Smooth muscle cell of the brain vasculature (primary cell): Measurements from ENCODE around the gene MICAL2.

ENCODE experiments used
- DNase-seq: peaks from one replicate; pipeline ENCODE4 v3.0.0-alpha.2; 2012; ENCODE audit warnings: low read depth, low spot score

Gene MICAL2

DNA sequence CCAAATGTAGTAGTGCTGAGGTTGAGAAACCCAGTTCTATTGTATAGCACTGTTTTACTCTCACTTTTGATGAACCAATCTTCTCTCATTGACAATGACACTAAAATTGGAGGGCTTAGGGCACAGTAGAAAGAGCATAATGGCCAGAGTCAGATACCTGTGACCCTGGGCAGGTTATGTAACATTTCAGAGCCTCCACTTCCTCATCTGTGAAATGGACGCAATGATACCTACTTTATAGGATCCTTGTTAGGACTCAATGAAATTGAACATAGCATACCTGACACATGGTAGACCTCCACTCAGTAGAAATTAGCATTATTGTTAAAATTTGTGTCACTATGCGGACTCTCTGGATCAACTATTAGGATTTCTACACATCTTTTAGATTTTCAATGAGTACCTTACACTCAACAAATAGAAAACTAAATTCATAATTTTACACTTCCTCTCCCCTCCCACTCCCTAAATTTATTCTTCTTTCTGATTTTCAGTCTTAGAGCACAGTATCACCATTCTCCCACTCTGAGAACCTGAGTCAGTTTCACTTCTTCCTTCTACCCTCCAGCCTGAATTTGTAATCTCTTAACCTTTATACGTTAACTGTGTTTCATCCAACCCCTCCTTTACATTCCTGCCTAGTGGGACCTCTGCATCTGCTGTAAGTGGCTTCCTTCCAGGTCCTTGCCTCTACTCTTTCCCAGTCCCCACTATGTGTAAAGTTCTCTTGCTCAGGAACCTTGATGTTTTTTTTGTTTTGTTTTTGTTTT is 78.3 kb downstream of the MICAL2 start:
- no peak for DNase-seq

DNA sequence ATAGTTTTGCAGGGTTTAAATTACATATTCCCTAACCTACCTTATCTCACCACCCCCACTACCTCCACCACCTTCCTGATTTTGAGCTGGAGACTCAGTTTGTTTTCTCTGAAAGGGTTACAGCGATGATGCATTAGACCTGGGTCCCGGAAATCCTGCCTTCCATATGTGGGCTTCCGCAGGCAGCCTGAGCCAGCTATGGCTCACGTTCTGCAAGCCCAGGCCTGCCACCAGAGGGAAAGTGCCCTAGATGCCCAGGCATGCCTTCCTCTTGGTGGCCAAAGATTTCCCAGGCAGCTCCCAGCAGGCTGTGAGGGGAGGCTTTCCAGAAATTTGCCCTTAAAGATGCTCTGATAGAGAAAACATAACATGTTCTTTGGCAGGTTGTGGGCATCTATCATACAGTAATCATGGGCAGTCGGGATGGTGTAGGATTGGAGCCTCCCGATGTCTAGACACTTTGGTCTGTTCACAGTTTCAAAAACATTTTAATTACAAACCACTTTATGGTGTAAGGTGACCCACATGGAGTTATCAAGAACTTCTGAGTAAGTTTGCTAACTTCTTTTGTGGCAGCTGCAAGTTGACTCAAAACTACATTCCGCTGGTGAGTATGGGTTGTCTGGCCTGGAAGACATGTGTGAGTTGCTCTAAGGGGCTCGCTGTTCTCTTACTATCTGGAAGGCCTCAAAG is 79.3 kb downstream of the MICAL2 start:
- no peak for DNase-seq

DNA sequence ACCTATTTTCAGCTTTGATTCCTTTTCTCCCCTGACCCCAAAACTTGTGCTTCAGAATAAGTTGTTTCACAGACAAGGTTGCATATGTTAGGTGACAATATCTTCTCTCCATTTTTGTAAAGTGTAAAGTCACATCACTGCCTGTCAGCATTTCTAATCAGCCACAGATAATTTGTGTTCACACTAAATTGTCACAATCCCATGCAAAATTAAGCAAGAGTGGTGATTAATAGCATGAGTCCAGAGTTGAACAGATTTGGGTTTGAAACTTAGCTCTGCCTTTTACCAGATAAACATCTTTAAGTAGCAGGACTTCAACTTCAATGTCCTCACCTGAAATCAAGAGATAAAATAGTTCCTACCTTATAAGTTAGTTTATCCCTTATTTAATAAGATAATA is 80.1 kb downstream of the MICAL2 start:
- DNase-seq, result no peak

DNA sequence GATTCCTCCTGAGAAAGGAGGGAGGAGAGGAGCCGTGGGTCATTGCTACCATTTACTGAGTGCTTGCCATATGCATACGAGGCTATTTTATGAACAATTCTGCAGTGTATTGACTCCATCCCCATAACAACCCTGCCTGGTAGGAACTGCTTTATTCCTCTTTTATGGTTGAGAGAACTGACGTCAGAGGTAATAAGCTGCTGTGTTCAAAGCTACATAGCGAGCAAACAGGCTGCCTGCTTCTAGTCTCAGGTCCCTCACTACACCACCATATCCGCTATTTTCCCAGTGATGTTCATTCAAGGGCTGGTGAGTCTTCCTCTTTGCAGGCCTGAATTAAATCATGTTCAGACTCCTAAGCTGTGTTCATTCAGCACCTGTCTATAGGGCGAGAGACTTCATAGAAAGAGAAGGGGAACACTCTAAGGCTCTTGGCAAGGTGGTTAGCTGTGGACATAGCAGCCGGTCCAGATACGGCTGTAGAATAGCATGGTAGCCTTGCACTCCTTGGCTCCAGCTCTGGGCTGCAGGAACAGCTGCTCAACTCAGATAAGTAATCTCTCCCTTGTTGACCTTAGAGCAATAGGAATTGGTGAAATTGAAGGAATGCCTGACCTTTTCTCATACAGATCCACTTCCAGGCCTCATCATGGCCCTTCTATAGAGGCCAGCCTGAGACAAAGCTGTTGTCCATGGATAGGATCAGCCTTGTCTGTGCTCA is 82.6 kb downstream of the MICAL2 start:
- no peak for DNase-seq

DNA sequence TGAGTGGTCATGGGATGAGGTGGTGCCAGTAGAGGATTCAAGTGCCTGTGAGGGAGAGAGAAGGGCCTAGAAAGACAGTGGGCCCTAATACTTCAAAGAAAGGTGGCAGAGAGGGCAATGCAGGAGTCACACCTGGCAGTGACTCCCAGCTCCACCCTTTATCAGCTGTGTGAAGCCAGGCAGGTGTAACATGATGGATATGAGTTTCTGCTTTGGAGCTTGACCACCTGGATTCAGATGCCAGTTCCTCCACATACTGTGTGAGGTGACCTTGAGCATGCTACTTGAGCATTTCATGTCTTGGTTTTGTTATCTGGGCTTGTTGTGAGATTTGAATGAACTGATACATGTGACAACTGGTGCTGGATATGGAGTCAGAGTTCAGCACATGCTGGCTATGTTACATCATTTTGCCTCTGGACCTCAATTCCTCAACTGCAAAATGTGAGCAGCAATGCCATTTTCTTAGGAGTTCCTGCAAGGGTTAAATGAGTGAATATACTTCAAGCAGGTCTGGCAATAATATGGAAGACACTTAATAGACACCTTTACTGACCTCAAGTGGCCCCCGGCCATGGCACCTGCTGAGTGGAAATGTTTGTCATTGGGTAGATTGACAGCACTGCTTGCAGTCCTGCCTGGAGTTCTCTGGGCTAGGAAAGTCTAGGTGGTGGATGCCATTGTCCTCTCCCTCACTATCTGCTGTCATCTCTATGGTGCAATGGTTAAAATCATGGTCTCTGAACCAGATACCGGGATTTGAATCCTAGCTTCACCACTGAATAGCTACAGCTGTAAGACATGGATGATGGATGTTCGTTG is 83.3 kb downstream of the MICAL2 start:
- no peak for DNase-seq

DNA sequence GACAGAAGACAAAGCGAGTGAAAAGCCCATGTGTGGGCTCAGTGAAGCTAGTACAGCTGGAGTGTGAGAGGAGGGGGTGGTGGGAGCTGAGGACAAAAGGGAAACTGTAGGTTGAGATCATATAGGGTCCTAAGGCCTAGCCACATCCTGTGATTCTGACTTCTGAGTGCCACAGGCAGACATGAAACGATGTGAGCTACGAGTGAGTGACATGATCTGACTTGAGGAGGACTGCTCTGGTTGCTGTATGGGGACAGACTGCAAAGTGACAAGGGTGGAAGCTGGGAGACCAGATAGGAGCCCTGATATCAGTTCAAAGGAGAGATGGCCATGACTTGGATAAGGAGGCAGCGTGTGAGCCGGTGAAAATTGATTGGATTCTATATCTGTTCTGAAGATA is 85.4 kb downstream of the MICAL2 start:
- DNase-seq, result no peak

DNA sequence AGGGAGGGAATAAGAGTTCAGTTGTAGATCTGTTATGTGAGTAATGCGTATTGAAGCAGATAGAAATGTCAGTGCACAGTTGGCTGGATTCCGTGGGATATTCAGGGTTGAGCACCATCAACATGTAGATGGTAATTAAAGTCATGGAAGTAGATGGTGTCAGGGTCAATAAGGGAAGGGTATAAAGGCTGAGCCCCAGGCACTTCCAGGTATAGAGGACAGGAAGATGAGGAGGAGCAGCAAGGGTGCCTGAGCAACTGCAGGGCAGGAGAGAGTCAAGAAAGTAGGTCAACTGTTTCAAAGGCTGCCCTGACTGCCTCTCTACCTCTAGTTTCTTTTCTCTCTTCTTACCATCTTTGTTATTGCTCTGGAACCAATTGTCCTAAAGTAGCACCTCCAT is 85.9 kb downstream of the MICAL2 start:
- no peak for DNase-seq

DNA sequence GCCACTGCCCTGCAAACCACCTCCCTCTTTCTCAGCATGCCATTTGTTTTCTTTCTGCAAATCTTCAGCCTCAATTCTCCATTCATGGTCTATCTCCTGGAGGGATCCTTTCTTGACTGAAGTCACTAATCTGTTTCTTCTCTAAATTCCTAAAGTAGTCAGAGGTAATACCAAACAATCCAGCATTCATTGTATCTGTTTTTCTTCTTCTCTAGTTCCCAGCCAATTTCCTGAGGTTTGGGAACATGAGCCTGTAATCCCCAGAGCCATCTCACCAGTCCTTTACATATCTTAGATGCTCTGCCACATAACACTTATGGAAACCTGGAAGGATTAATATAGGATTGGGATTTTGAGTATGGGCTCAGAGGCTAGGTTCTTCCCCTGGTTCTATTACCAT is 86.5 kb downstream of the MICAL2 start:
- no peak for DNase-seq

DNA sequence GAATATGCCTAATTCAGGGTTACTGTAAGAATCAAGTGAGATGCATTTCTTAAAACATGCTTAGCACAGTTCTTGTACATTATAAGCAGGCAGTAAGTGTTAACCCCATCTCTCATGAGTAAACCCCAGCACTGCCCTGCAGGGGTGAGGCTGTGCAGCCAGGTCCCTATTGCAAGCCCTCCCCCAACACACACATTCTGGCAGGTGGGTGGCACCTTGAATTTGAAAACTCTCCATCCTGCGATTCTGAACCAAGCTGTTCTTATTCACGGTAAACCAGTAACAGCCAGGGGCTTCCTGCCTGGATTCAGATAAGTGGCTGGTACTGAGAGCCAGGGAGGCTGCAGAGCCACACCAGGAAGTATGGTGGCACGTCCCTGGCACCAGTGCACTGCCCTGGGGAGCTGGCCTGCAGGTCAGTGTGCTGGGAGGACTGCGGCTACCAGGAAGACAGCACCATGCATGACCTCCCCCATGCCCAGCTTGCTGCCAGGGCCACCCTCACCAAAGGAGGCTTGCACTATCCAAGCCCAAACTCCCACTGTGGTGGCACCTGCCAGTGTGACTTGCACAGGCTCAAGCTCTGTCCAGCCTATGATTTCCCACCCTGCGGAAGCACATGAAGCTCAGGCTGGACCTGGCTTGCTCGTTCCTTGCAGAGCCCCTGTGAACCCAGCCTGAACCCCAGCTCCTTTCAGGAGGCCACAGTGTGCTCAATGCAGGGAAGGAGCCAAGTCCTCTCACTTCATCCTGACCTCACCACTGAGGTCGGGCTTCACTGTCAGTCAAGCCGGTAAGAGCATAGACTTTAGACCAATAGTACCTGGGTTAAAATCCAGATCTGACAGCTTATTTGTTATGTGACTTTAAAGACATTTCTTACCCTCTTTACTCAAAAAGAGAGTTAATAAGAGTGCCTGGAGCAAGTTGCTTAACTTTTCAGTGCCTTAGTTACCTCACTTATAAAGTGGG is 88.1 kb downstream of the MICAL2 start:
- no peak for DNase-seq

DNA sequence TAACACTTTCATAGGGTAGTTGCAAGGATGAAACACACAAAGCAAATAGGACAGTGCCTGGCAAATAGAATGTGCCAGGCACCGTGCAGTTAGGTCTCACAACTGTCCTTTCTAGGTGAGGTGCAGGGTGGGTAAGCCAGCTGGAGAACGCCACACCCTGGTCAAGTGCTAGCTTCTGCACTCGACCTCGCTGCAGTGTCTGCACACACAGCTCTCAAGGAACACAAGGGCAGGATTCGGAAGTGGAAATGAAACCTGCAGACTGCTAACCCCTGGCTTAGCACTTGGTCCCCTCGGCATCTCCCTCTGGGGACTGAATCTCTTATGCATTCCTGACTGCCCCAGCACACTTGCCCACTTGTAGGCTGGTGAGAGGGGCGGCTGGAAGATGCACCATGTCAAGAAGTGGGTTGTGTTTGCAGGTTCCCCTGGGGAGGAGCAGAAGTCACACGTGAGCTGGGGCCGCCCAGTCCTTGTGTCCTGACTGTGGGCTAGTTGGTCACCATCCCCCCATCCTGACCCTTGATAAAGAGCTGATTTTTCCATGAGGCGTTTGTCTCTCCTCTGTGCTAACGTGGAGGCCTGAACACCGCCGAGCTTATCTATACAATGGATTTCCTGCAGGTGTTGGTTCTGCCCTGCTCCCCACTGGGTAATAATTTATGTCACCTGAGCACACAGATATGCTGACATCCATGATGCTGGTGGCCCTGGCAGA is 89.0 kb downstream of the MICAL2 start:
- DNase-seq, result no peak

DNA sequence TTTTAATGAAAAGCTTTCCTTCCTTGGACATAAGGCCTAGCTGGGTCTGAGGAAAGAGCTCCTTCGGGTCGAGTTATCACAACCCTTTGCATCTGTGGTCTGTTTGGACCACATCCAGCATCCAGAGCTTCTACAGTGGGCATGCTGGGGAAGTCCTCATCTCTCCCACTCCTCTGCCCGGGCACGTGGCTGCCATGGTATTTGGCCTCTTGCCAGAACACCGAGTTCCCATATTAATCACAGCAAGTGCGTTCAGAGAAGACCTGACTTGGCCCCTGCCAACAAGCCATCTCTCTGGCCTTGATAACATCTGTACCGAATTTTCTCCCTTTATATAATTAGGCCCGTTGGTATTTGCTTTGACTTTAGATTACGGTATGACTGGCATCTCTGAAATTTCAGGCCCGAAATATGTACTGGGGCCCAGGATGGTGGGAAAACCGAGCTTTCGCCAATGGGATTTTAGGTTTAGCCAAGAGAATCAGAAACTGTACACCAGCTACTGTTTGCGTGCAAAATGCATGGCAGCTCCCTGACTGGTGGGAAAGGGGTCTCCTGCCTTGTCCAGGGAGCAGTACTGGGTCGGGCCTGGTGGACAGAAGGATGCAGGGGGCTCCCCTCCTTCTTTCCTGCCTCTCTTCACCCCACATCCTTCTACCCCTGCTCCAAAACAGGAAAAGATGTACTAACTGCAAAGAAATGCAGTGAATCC is 90.0 kb downstream of the MICAL2 start:
- no peak for DNase-seq

DNA sequence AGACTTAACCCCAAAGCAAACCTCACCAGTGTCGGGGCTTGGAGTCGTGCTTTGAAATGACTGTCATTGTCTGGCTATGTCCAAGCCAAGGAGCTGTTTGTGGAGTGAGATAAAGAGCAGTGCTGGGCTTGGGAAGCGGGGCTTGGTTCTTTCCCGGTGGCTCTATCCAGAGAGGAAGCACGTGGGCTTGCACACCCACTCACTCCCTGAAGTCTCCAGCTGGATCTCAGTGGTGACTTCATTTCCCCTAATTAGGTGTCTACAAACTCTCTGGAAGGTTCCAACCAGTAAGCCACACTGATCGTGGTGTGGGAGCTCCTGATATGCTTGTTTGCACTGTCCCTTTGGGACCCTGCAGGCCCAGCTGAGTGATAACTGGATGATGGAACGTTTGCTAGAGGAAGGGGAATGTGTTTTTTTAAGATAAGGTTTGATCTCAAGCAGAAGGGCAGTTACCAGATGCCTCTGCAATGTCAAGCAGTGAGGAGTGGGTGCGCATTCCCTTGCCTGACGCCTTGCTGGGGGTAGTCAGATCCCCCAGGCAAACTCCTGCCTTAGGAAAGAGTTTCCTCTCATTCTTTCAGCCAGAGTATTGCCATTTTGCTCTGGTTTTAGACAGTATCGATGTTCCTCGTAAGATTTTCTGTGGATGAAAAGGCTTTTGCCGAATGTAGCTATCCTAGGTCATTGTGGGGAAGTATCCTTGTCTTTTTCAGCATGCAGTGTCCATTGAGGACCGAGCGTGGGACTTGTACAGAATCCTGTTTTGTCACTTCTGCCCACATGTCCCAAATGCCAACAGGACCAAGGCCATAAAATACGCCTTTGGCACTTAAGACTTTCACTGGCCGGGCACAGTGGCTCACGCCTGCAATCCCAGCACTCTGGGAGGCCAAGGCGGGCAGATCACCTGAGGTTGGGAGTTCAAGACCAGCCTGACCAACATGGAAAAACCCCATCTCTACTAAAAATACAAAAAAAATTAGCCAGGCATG is 90.9 kb downstream of the MICAL2 start:
- DNase-seq, result no peak

DNA sequence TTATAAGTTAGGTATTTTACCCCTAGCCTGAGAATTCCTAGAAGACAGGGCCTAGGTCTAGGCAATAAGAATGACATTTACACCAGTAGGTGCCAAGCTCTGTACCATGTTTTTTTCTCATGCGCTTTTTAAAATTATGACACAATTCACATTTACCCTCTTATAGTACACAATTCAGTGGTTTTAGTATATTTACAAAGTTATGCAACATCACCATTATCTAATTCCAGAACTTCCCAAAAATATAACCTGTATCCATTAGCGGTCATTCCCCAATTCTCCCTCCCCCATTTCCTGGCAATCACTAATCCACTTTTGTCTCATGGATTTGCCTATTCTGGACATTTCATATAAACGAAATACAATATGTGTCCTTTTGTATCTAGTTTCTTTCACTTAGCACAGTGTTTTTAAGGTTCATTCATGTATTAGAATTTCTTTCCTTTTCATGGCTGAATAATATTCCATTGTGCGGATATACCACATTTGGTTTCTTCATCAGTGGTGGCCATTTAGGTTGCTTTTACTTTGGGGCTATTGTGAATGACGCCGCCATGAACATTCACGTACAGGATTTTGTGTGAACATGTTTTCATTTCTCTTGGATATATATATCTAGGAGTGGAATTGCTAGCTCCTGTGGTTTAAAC is 92.4 kb downstream of the MICAL2 start:
- DNase-seq, result no peak

DNA sequence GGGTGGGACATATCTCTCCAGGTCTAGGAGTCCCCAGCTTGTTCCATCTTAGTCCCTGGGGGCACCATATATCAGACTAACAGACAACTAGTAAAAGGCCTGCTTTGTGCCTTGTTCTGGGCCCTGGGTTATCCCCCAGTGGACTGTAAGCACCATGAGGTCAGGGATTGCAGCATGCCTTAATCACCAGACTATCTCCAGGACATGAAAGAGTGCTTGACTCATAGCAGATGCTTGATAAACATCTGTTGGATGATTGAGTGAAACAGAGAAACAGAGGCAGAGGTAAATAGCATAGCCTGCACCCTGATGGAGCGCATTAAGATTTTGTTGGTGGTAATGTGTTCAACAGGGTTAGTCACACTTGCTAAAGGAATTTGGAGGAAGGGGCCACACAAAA is 94.1 kb downstream of the MICAL2 start:
- DNase-seq, result no peak

DNA sequence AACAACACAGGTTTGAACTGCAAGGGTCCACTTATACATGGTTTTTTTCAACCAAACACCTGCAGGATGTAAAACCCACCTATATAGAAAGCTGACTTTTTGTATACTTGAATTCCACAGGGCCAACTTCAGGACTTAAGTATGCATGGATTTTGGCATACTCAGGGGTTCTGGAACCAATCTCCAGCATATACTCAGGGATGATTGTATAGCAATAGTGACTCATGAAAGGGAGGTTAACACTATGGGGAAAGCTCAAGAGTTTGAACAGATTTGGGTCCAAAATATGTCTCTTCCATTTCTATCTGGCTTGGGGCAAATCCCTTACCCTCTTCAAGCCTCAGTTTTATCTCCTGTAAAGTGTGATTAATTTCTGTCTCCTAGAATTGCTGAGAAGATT is 94.9 kb downstream of the MICAL2 start:
- DNase-seq, result no peak

DNA sequence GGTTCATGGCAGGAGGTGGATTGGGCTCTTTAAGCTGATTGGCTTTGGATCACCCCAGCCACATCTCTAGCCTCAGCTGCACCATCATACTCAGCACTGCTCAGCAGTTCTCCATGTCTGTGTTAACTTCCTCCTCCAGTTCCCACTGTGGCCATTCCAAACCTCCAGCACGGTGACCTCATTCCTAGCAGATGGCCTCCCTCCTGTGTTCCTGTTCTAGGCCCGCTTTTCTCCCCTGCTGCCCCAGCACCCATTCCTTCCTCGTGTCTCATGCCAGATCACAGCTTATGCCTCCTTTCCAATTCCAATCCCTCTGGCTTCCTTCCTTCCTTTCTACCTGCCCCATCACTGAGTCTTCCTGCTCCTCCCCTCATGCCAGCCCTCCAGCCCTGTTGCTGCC is 96.1 kb downstream of the MICAL2 start:
- DNase-seq, result no peak

DNA sequence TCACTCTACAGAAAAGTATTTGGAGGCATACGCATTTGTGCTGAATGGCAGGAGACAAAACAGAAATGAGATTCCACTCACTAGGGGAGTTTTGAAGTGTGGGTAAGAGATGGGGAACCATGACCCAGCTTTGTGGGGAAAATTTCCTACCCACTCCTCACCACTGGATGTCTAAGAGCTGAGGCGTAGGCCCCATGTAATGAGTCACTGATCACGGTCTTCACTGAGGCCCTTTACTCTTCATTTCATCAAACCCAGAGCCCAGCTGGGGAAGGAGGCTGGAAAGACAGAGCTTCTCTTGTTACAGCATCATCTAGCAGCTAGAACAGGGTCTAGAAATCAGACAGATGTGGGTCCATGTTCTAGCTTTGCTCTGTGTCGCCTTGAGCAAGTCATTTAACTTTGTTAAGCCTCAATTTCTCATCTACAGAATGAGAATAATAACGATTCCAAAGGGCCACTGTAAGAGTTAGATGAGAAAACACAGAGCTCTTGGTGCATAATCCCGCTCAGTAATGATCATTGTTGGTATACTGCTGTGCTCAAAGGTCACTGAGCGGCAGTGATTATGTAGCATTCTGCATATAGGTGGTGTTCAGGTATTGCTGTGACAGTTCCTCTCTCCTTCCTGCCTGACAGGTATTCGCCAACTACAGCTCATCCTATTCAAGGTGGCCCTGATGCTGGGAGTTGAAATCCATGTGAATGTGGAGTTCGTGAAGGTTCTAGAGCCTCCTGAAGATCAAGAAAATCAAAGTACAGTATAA is 97.2 kb downstream of the MICAL2 start:
- DNase-seq, result no peak
